K562 (cell line): Measurements from ENCODE around the gene DRG1. TPM values are rescaled to one million over a fixed set of nuclear protein-coding genes. Genes with fewer than 3 reads are reported as not detected.

Experiments
- E4F1 ChIP-seq: fragments of 250-450 bp; sonication (Bioruptor Pico); IDR thresholded peaks from 2 replicates; pipeline ENCODE4 v1.5.0; 2021; ENCODE audit warnings: mild to moderate bottlenecking, borderline replicate concordance
- EP400 ChIP-seq: fragments of 450-650 bp; IDR thresholded peaks from 2 replicates; pipeline ENCODE4 v1.6.1; 2017; ENCODE audit warnings: antibody characterized with exemption, mild to moderate bottlenecking, moderate library complexity
- HLTF ChIP-seq: fragments of 450-650 bp; IDR thresholded peaks from 2 replicates; pipeline ENCODE4 v1.6.1; 2016
- HNRNPK ChIP-seq: fragments of 200-400 bp; formaldehyde crosslinking; IDR thresholded peaks from one replicate; pipeline ENCODE4 v1.6.1; 2018; ENCODE audit warnings: mild to moderate bottlenecking, low read depth, low read length; ENCODE audit not compliant: poor library complexity, severe bottlenecking
- MAFF ChIP-seq: IDR thresholded peaks from 2 replicates; pipeline ENCODE4 v1.6.1; 2012; ENCODE audit warnings: low read length, improper control_type of control experiment
- MEF2D ChIP-seq: conservative IDR thresholded peaks from 2 replicates; pipeline ENCODE4 v1.6.1; 2016; ENCODE audit warnings: low read depth, missing genetic modification characterization, missing compliant biosample characterization
- POLR2AphosphoS5 ChIP-seq: IDR thresholded peaks from 2 replicates; pipeline ENCODE4 v1.6.1; 2011; ENCODE audit warnings: mild to moderate bottlenecking, low read depth, low read length, moderate library complexity; ENCODE audit not compliant: control insufficient read depth, insufficient read depth
- SIRT6 ChIP-seq: IDR thresholded peaks from one replicate; pipeline ENCODE4 v1.6.1; 2012; ENCODE audit warnings: low read depth, mild to moderate bottlenecking, control low read depth, inconsistent platforms, low read length, moderate library complexity
- TFAM ChIP-seq: fragments of 250-450 bp; sonication (Bioruptor Pico); conservative IDR thresholded peaks from 2 replicates; pipeline ENCODE4 v1.5.0; 2021; ENCODE audit warnings: mild to moderate bottlenecking, moderate library complexity
- ZNF124 ChIP-seq: sonication (generic); formaldehyde crosslinking; IDR thresholded peaks from 2 replicates; pipeline ENCODE4 v1.8.1; 2022; ENCODE audit warnings: missing genetic modification reagents
- ZNF232 ChIP-seq: sonication (generic); formaldehyde crosslinking; IDR thresholded peaks from 2 replicates; pipeline ENCODE4 v1.8.0; 2022; ENCODE audit warnings: mild to moderate bottlenecking, missing genetic modification reagents
- ZNF277 ChIP-seq: fragments of 250-450 bp; sonication (Bioruptor Pico); IDR thresholded peaks from 2 replicates; pipeline ENCODE4 v1.8.0; 2022; ENCODE audit warnings: inconsistent platforms, mild to moderate bottlenecking, moderate library complexity, borderline replicate concordance
- ZNF316 ChIP-seq: fragments of 450-650 bp; IDR thresholded peaks from 2 replicates; pipeline ENCODE4 v1.6.1; 2016
- ZNF398 ChIP-seq: fragments of 250-450 bp; sonication (Bioruptor Pico); IDR thresholded peaks from 2 replicates; pipeline ENCODE4 v1.8.0; 2021; ENCODE audit warnings: moderate library complexity, mild to moderate bottlenecking, inconsistent platforms
- polyA plus RNA-seq, 8 experiments: library from polyadenylated mRNA; depleted of rRNA in 4 of 8; stranded (reverse) in 5 of 8; unstranded in 3 of 8; fragments of >200 nt; fragmentation: Nextera tagmentation in 2 of 8; fragmentation: Illumina TruSeq in 1 of 8; extraction: Ambion mirVana in 2 of 8; extraction: Trizol in 1 of 8; gene quantifications; 2 replicates each; pipeline versions ENCODE4 v1.2.1 to v1.2.3, GENCODE V29; 2011 to 2014; ENCODE audit warnings: inconsistent platforms in 1 of 8, missing spikeins in 1 of 8
- total RNA-seq, 7 experiments: library from RNA; depleted of rRNA in 6 of 7; stranded (reverse); fragments of >200 nt in 6 of 7; fragmentation: Illumina TruSeq in 2 of 7; extraction: Trizol in 2 of 7; gene quantifications; 2 replicates each; pipeline versions ENCODE4 v1.2.1 to v1.2.3, GENCODE V29; 2011 to 2021; ENCODE audit warnings: low replicate concordance in 1 of 7

Gene DRG1
- total and polyA plus RNA-seq, 9 of the 15 experiments (the other 6 are each of a cell fraction or from before 2014, with no cell fraction given) = 76.4 to 211 (median 93.3) TPM

GRCh38 chr22:31446767-31447166 lies 47.4 kb downstream of the DRG1 start (continued):
- TF ChIP-seq HNRNPK = no peak
- TF ChIP-seq MEF2D (tag) = no peak
- no peak for TF ChIP-seq ZNF232 (CRISPR knock-in tag)
- no peak for TF ChIP-seq HLTF
- no peak for TF ChIP-seq ZNF124 (CRISPR knock-in tag)
- no peak for TF ChIP-seq E4F1 (CRISPR knock-in tag)
- TF ChIP-seq MAFF = peak; percentile 88
- TF ChIP-seq ZNF277 = no peak
- no peak for TF ChIP-seq POLR2AphosphoS5
- no peak for TF ChIP-seq TFAM (CRISPR knock-in tag)
- TF ChIP-seq ZNF316 = peak; percentile 87
- no peak for TF ChIP-seq EP400
- no peak for TF ChIP-seq ZNF398 (CRISPR knock-in tag)
- no peak for TF ChIP-seq SIRT6
- TF ChIP-seq, all 486 proteins: peak for 5
